Activated naive CD8-positive, alpha-beta T cell treated with anti-CD3 and anti-CD28 coated beads, Interleukin-2, amount 10 ng/mL, durations not matched to agents 7 days and 5 days (primary cell): ENCODE data around the gene ST3GAL3. TPM values are rescaled to one million over a fixed set of nuclear protein-coding genes. Genes with fewer than 3 reads are reported as not detected.

Source experiments
- ATAC-seq: fragments of 150-1000 bp; cut with Tn5 transposase; one replicate; pipeline ENCODE4 v1.10.0; 2021; ENCODE audit warnings: low read depth, moderate library complexity
- POLR2A ChIA-PET: fragments of 350-600 bp; sonication (Branson Sonifier 250); formaldehyde crosslinking; loops from one replicate; lab custom pipeline; 2021; ENCODE audit warnings: antibody characterized with exemption; lab: Charles Lee
- DNase-seq: peaks from one replicate; pipeline ENCODE4 v3.0.0; 2021
- H3K27ac Mint-ChIP-seq: one replicate; pipeline ENCODE4 v1.8.0; 2022; ENCODE audit warnings: mild to moderate bottlenecking, mixed read lengths
- H3K27me3 Mint-ChIP-seq: one replicate; pipeline ENCODE4 v1.8.0; 2022; ENCODE audit warnings: mild to moderate bottlenecking, moderate library complexity, mixed read lengths
- H3K36me3 Mint-ChIP-seq: one replicate; pipeline ENCODE4 v1.8.0; 2021; ENCODE audit warnings: mild to moderate bottlenecking, mixed read lengths
- H3K4me1 Mint-ChIP-seq: one replicate; pipeline ENCODE4 v1.8.0; 2021; ENCODE audit warnings: mixed read lengths
- H3K4me3 Mint-ChIP-seq: one replicate; pipeline ENCODE4 v1.8.0; 2022; ENCODE audit warnings: mild to moderate bottlenecking, moderate library complexity, mixed read lengths
- H3K9me3 Mint-ChIP-seq: one replicate; pipeline ENCODE4 v1.8.0; 2021; ENCODE audit warnings: mixed read lengths
- total RNA-seq, 2 experiments: library from RNA; stranded (reverse); gene quantifications; one replicate each; pipeline ENCODE4 v1.2.3, GENCODE V29; 2021

Gene ST3GAL3
- 10 to 100 TPM; 20.8 TPM for total RNA-seq

- no peaks in the 10 kb centered on the region for H3K9me3 Mint-ChIP-seq
- POLR2A ChIA-PET: interaction anchor here (0.5 to 2.8 kb wide), 11 partner anchors 8 to 268 kb away, joined by 3 to 35 read pairs (median 4); partner anchors contain the start of genes ATP6V0B, IPO13 and KDM4A
- peak; percentile 98 for ATAC-seq
- peaks cover 21% of the 10 kb centered on the region for H3K36me3 Mint-ChIP-seq
- peaks cover 43% of the 10 kb centered on the region for H3K4me1 Mint-ChIP-seq
- peak; percentile 93 for DNase-seq
- peak within 1 kb of the TSS; percentile 94 for H3K4me3 Mint-ChIP-seq
- H3K27me3 Mint-ChIP-seq: no peaks in the 10 kb centered on the region
- H3K27ac Mint-ChIP-seq: peak within 1 kb of the TSS; percentile 84
Measured at GRCh38 chr1:43707190-43708001, at the start of gene ST3GAL3. ST3GAL3 (plus strand) TSS chr1:43707536; CDS start chr1:43736263, 28,727 bp downstream.

- no peak overlapping the region for H3K27ac Mint-ChIP-seq
- peaks cover 33% of the 10 kb centered on the region for H3K36me3 Mint-ChIP-seq
- H3K27me3 Mint-ChIP-seq: no peaks in the 10 kb centered on the region
- no peaks in the 10 kb centered on the region for H3K9me3 Mint-ChIP-seq
- DNase-seq: no peak
- no peak overlapping the region for H3K4me3 Mint-ChIP-seq
- no peak for ATAC-seq
- POLR2A ChIA-PET: interaction anchor here (3.9 kb wide), 1 partner anchor 9 kb away, joined by 23 read pairs; the partner anchor contains the start of gene KDM4A
- peaks cover 8% of the 10 kb centered on the region for H3K4me1 Mint-ChIP-seq
Measured at GRCh38 chr1:43659212-43660166, 47.8 kb upstream of the ST3GAL3 start.

- no peak overlapping the region for H3K4me3 Mint-ChIP-seq
Measured at GRCh38 chr1:43660355-43660754, 47.0 kb upstream of the ST3GAL3 start.

GRCh38 chr1:43664369-43664768, 43.0 kb upstream of the ST3GAL3 start:
- no peak for ATAC-seq
- H3K9me3 Mint-ChIP-seq: no peaks in the 10 kb centered on the region

More at GRCh38 chr1:43660355-43660754, 47.0 kb upstream of the ST3GAL3 start:
- Mint-ChIP-seq H3K9me3 (no peaks in the 10 kb centered on the region), H3K27ac (no peak overlapping the region), H3K27me3 (no peaks in the 10 kb centered on the region), H3K4me1 (peaks cover 7% of the 10 kb centered on the region), H3K36me3 (peaks cover 32% of the 10 kb centered on the region)
- no peak for ATAC-seq
- DNase-seq: no peak
- POLR2A ChIA-PET: interaction anchor here (0.5 to 3.9 kb wide), 3 partner anchors 10 to 474 kb away, joined by 3 to 23 read pairs (median 3); partner anchors contain the start of gene KDM4A

GRCh38 chr1:43666608-43667007, 40.7 kb upstream of the ST3GAL3 start:
- no peak for DNase-seq
- POLR2A ChIA-PET: interaction anchor here (0.6 to 2.5 kb wide), 2 partner anchors 17 to 41 kb away, joined by 4 to 16 read pairs; partner anchors contain the start of genes KDM4A and ST3GAL3
- H3K36me3 Mint-ChIP-seq: peaks cover 44% of the 10 kb centered on the region
- ATAC-seq: no peak
- no peaks in the 10 kb centered on the region for H3K27me3 Mint-ChIP-seq
- no peaks in the 10 kb centered on the region for H3K9me3 Mint-ChIP-seq
- no peak overlapping the region for H3K4me3 Mint-ChIP-seq
- peaks cover 2% of the 10 kb centered on the region for H3K4me1 Mint-ChIP-seq
- no peak overlapping the region for H3K27ac Mint-ChIP-seq

More at GRCh38 chr1:43664369-43664768, 43.0 kb upstream of the ST3GAL3 start:
- POLR2A ChIA-PET: interaction anchor here (1.0 to 2.5 kb wide), 2 partner anchors 14 to 42 kb away, joined by 4 to 16 read pairs; partner anchors contain the start of gene KDM4A
- peak overlapping the region; percentile 23 for H3K27ac Mint-ChIP-seq
- DNase-seq: no peak
- no peak overlapping the region for H3K4me3 Mint-ChIP-seq
- no peaks in the 10 kb centered on the region for H3K27me3 Mint-ChIP-seq
- H3K4me1 Mint-ChIP-seq: peaks cover 5% of the 10 kb centered on the region
- H3K36me3 Mint-ChIP-seq: peaks cover 46% of the 10 kb centered on the region

GRCh38 chr1:43668956-43669355, 38.4 kb upstream of the ST3GAL3 start:
- Mint-ChIP-seq H3K27me3 (no peaks in the 10 kb centered on the region), H3K4me1 (peaks cover 2% of the 10 kb centered on the region), H3K27ac (no peak overlapping the region), H3K9me3 (no peaks in the 10 kb centered on the region), H3K36me3 (peaks cover 47% of the 10 kb centered on the region), H3K4me3 (no peak overlapping the region)
- no peak for ATAC-seq
- no peak for DNase-seq
- POLR2A ChIA-PET: no interaction called here

- ATAC-seq (no peak), DNase-seq (no peak)
- no peaks in the 10 kb centered on the region for H3K27me3 Mint-ChIP-seq
- POLR2A ChIA-PET: interaction anchor here (1.0 kb wide), 1 partner anchor 20 kb away, joined by 3 read pairs; the partner anchor contains the start of gene KDM4A
- no peak overlapping the region for H3K27ac Mint-ChIP-seq
- H3K9me3 Mint-ChIP-seq: no peaks in the 10 kb centered on the region
- no peaks in the 10 kb centered on the region for H3K4me1 Mint-ChIP-seq
- H3K4me3 Mint-ChIP-seq: no peak overlapping the region
- H3K36me3 Mint-ChIP-seq: peaks cover 46% of the 10 kb centered on the region
Measured at GRCh38 chr1:43669878-43670277, 37.5 kb upstream of the ST3GAL3 start.

GRCh38 chr1:43671193-43671592, 36.1 kb upstream of the ST3GAL3 start:
- no peaks in the 10 kb centered on the region for H3K9me3 Mint-ChIP-seq

GRCh38 chr1:43671626-43672330, 35.6 kb upstream of the ST3GAL3 start:
- Mint-ChIP-seq H3K9me3 (no peaks in the 10 kb centered on the region), H3K27ac (no peak overlapping the region), H3K4me3 (no peak overlapping the region), H3K27me3 (no peaks in the 10 kb centered on the region), H3K36me3 (peaks cover 45% of the 10 kb centered on the region), H3K4me1 (no peaks in the 10 kb centered on the region)
- DNase-seq: no peak
- POLR2A ChIA-PET: interaction anchor here (0.5 to 1.2 kb wide), 3 partner anchors 14 to 16 kb away, joined by 3 to 8 read pairs (median 3); no protein-coding TSS in a partner anchor
- ATAC-seq: no peak

More at GRCh38 chr1:43671193-43671592, 36.1 kb upstream of the ST3GAL3 start:
- POLR2A ChIA-PET: interaction anchor here (1.0 to 1.2 kb wide), 2 partner anchors 17 to 21 kb away, joined by 3 read pairs; partner anchors contain the start of gene KDM4A
- Mint-ChIP-seq H3K4me1 (no peaks in the 10 kb centered on the region), H3K27ac (no peak overlapping the region), H3K4me3 (no peak overlapping the region), H3K36me3 (peaks cover 45% of the 10 kb centered on the region), H3K27me3 (no peaks in the 10 kb centered on the region)
- no peak for ATAC-seq
- DNase-seq: no peak

- H3K27ac Mint-ChIP-seq: no peak overlapping the region
- no peaks in the 10 kb centered on the region for H3K27me3 Mint-ChIP-seq
- H3K36me3 Mint-ChIP-seq: peaks cover 46% of the 10 kb centered on the region
- POLR2A ChIA-PET: no interaction called here
- H3K4me1 Mint-ChIP-seq: no peaks in the 10 kb centered on the region
- DNase-seq (no peak), ATAC-seq (no peak)
- H3K9me3 Mint-ChIP-seq: no peaks in the 10 kb centered on the region
- no peak overlapping the region for H3K4me3 Mint-ChIP-seq
Measured at GRCh38 chr1:43673261-43673660, 34.1 kb upstream of the ST3GAL3 start.

GRCh38 chr1:43678940-43679339, 28.4 kb upstream of the ST3GAL3 start:
- ATAC-seq (no peak), DNase-seq (no peak)
- no peak overlapping the region for H3K27ac Mint-ChIP-seq
- peaks cover 12% of the 10 kb centered on the region for H3K36me3 Mint-ChIP-seq
- no peaks in the 10 kb centered on the region for H3K4me1 Mint-ChIP-seq
- H3K27me3 Mint-ChIP-seq: no peaks in the 10 kb centered on the region
- no peaks in the 10 kb centered on the region for H3K9me3 Mint-ChIP-seq
- H3K4me3 Mint-ChIP-seq: no peak overlapping the region
- POLR2A ChIA-PET: interaction anchor here (0.8 kb wide), 1 partner anchor 28 kb away, joined by 3 read pairs; the partner anchor contains the start of gene ST3GAL3

GRCh38 chr1:43683560-43683959, 23.8 kb upstream of the ST3GAL3 start:
- H3K27ac Mint-ChIP-seq: no peak overlapping the region
- no peak for ATAC-seq
- peaks cover 18% of the 10 kb centered on the region for H3K36me3 Mint-ChIP-seq
- H3K4me3 Mint-ChIP-seq: no peak overlapping the region
- POLR2A ChIA-PET: no interaction called here
- H3K9me3 Mint-ChIP-seq: no peaks in the 10 kb centered on the region
- DNase-seq: no peak
- no peaks in the 10 kb centered on the region for H3K4me1 Mint-ChIP-seq
- no peaks in the 10 kb centered on the region for H3K27me3 Mint-ChIP-seq
